Measurements from ENCODE around the gene LRSAM1. TPM values are rescaled to one million over a fixed set of nuclear protein-coding genes. Genes with fewer than 3 reads are reported as not detected.

Gene LRSAM1
- polyA plus RNA-seq, 1 experiment, result 3.4 TPM

- ChIA-PET POLR2A (no interaction called here), CTCF (no interaction called here)
- TF ChIP-seq CTCF (IDR thresholded peaks at IDR 0.05; ENCODE audit: low read depth, low read length), result no peak
- Histone ChIP-seq H3K27me3 (ENCODE audit: control insufficient read depth, insufficient read depth, low read length) (no peaks in the 10 kb centered on the region), H3K27ac (ENCODE audit: low read depth, low read length) (no peak overlapping the region), H3K4me3 (ENCODE audit: low read depth, low read length) (no peak overlapping the region), H3K9me3 (ENCODE audit: control insufficient read depth, insufficient read depth, low read length) (no peaks in the 10 kb centered on the region)
- no peak for DNase-seq (ENCODE audit: low read depth, low spot score)
Observed at GRCh38 chr9:127497656-127498290, 46.5 kb downstream of the LRSAM1 start.

- DNase-seq (ENCODE audit: low read depth, low spot score), result no peak
- H3K27ac ChIP-seq (ENCODE audit: low read depth, low read length), result no peak overlapping the region
- ChIA-PET CTCF (no interaction called here), POLR2A (no interaction called here)
- no peak overlapping the region for H3K4me3 ChIP-seq (ENCODE audit: low read depth, low read length)
- H3K27me3 ChIP-seq (ENCODE audit: control insufficient read depth, insufficient read depth, low read length), result no peaks in the 10 kb centered on the region
- H3K9me3 ChIP-seq (ENCODE audit: control insufficient read depth, insufficient read depth, low read length), result no peaks in the 10 kb centered on the region
- no peak for TF ChIP-seq CTCF (IDR thresholded peaks at IDR 0.05; ENCODE audit: low read depth, low read length)
Observed at GRCh38 chr9:127498298-127498697, 47.0 kb downstream of the LRSAM1 start.

GRCh38 chr9:127500399-127500798, 49.1 kb downstream of the LRSAM1 start:
- no peak overlapping the region for H3K27ac ChIP-seq (ENCODE audit: low read depth, low read length)
- CTCF ChIA-PET, result interaction anchor here (1.1 kb wide), 1 partner anchor 90 kb away, joined by 3 read pairs; no protein-coding TSS in a partner anchor
- no peak for DNase-seq (ENCODE audit: low read depth, low spot score)
- POLR2A ChIA-PET, result interaction anchor here (1.5 kb wide), 1 partner anchor 83 kb away, joined by 7 read pairs; no protein-coding TSS in a partner anchor
- no peaks in the 10 kb centered on the region for H3K27me3 ChIP-seq (ENCODE audit: control insufficient read depth, insufficient read depth, low read length)
- no peak overlapping the region for H3K4me3 ChIP-seq (ENCODE audit: low read depth, low read length)
- H3K9me3 ChIP-seq (ENCODE audit: control insufficient read depth, insufficient read depth, low read length), result no peaks in the 10 kb centered on the region
- no peak for TF ChIP-seq CTCF (IDR thresholded peaks at IDR 0.05; ENCODE audit: low read depth, low read length)

GRCh38 chr9:127500862-127501261, 49.6 kb downstream of the LRSAM1 start:
- Histone ChIP-seq H3K27me3 (ENCODE audit: control insufficient read depth, insufficient read depth, low read length) (no peaks in the 10 kb centered on the region), H3K27ac (ENCODE audit: low read depth, low read length) (no peak overlapping the region), H3K4me3 (ENCODE audit: low read depth, low read length) (no peak overlapping the region), H3K9me3 (ENCODE audit: control insufficient read depth, insufficient read depth, low read length) (no peaks in the 10 kb centered on the region)
- CTCF ChIA-PET, result interaction anchor here (1.1 kb wide), 1 partner anchor 89 kb away, joined by 3 read pairs; no protein-coding TSS in a partner anchor
- no peak for TF ChIP-seq CTCF (IDR thresholded peaks at IDR 0.05; ENCODE audit: low read depth, low read length)
- DNase-seq (ENCODE audit: low read depth, low spot score), result no peak
- POLR2A ChIA-PET, result no interaction called here

- POLR2A ChIA-PET, result interaction anchor here (0.7 kb wide), 1 partner anchor 83 kb away, joined by 10 read pairs; no protein-coding TSS in a partner anchor
- no peak overlapping the region for H3K27ac ChIP-seq (ENCODE audit: low read depth, low read length)
- no peak for DNase-seq (ENCODE audit: low read depth, low spot score)
- TF ChIP-seq CTCF (IDR thresholded peaks at IDR 0.05; ENCODE audit: low read depth, low read length), result no peak
- no peak overlapping the region for H3K4me3 ChIP-seq (ENCODE audit: low read depth, low read length)
- no peaks in the 10 kb centered on the region for H3K27me3 ChIP-seq (ENCODE audit: control insufficient read depth, insufficient read depth, low read length)
- CTCF ChIA-PET, result interaction anchor here (0.7 to 3.7 kb wide), 2 partner anchors 76 to 84 kb away, joined by 5 to 103 read pairs; no protein-coding TSS in a partner anchor
- H3K9me3 ChIP-seq (ENCODE audit: control insufficient read depth, insufficient read depth, low read length), result no peaks in the 10 kb centered on the region
Observed at GRCh38 chr9:127501821-127502343, 50.6 kb downstream of the LRSAM1 start.

Measured in AG04450 (cell line).